Body of pancreas (tissue), 4 donors: ENCODE results near the gene IL17RA. TPM values are rescaled to one million over a fixed set of nuclear protein-coding genes. Genes with fewer than 3 reads are reported as not detected.

Experiments
- ATAC-seq: fragments of 150-250 bp; one replicate; pipeline ENCODE4 v1.9.1; 2016
- DNase-seq, 4 donors: peaks; one replicate each; pipeline ENCODE4 v3.0.0-alpha.2; 2019
- H3K27ac ChIP-seq, 4 donors: fragments of 200-600 bp; sonication (generic); 1 replicate in 3 of 4; 2 replicates in 1 of 4; pipeline versions ENCODE4 v1.5.1 to v1.6.1; 2016 to 2019; ENCODE audit warnings: mild to moderate bottlenecking in 1 of 4, mixed read lengths in 1 of 4, moderate library complexity in 1 of 4
- H3K27me3 ChIP-seq, 2 donors: fragments of 200-600 bp; sonication (generic); one replicate each; pipeline ENCODE4 v1.6.0; 2016; ENCODE audit warnings: mild to moderate bottlenecking in 1 of 2
- H3K36me3 ChIP-seq, 2 donors: fragments of 200-600 bp; sonication (generic); replicated peaks in 1 of 2; 2 replicates each; pipeline ENCODE4 v1.5.1; 2016; ENCODE audit warnings: low read depth in 2 of 2; ENCODE audit not compliant: insufficient read depth in 1 of 2
- H3K4me1 ChIP-seq: fragments of 200-600 bp; sonication (generic); one replicate; pipeline ENCODE4 v1.6.0; 2016
- H3K4me3 ChIP-seq, 2 donors: fragments of 200-600 bp; sonication (generic); 1 replicate in 1 of 2; 2 replicates in 1 of 2; pipeline ENCODE4 v1.5.1; 2016 to 2019
- H3K9me3 ChIP-seq, 3 donors: fragments of 200-600 bp; sonication (generic); 1 replicate in 2 of 3; 2 replicates in 1 of 3; pipeline ENCODE4 v1.5.1; 2016
- CTCF ChIP-seq, 7 experiments: fragments of 450-650 bp in 4 of 7; fragments of 200-600 bp in 3 of 7; sonication (generic) in 3 of 7; IDR thresholded peaks; one replicate each; pipeline ENCODE4 v1.5.1; 2016 to 2019; ENCODE audit warnings: antibody characterized with exemption in 7 of 7
- POLR2A ChIP-seq, 3 donors: fragments of 450-650 bp; IDR thresholded peaks; one replicate each; pipeline ENCODE4 v1.6.1; 2016; ENCODE audit warnings: antibody characterized with exemption in 3 of 3, mild to moderate bottlenecking in 2 of 3
- WGBS, 2 donors: methylation state at CpG; one replicate each; pipeline ENCODE4 v1.1.5; 2017; 5-methylcytosine and 5-hydroxymethylcytosine counted together
- intact Hi-C: fragments of 100-400 bp; cut with DNase I; formaldehyde crosslinking; loops from one replicate; pipeline ENCODE4 v1.15.1; 2023
- total RNA-seq, 2 donors: library from RNA; depleted of rRNA; stranded (reverse); fragments of >200 nt; gene quantifications; one replicate each; pipeline ENCODE4 v1.1.0, GENCODE V29; 2016

IL17RA gene
- total RNA-seq, 2 donors from 2014 or later = 8.3 to 13.8 TPM

GRCh38 chr22:17072877-17073276 lies 11.9 kb upstream of the IL17RA start:
- no peaks in the 10 kb centered on the region for H3K9me3 ChIP-seq
- H3K4me1 ChIP-seq = peaks cover 3% of the 10 kb centered on the region
- 45% methylated on average over 1 of the region's 1 CpG for WGBS, 2 donors
- H3K4me3 ChIP-seq = no peak overlapping the region
- no peaks in the 10 kb centered on the region for H3K36me3 ChIP-seq
- no peak for DNase-seq
- intact Hi-C loops = loop anchor here (5.0 kb wide), 1 partner anchor 434 kb away; no protein-coding TSS in a partner anchor
- H3K27ac ChIP-seq = no peak overlapping the region
- ATAC-seq = no peak
- TF ChIP-seq POLR2A (IDR thresholded peaks at IDR 0.05) = no peak
- TF ChIP-seq CTCF (IDR thresholded peaks at IDR 0.05) = no peak
- no peaks in the 10 kb centered on the region for H3K27me3 ChIP-seq

- TF ChIP-seq POLR2A (IDR thresholded peaks at IDR 0.05) = no peak
- no peak for TF ChIP-seq CTCF (IDR thresholded peaks at IDR 0.05)
- Histone ChIP-seq H3K36me3 (no peaks in the 10 kb centered on the region), H3K27me3 (no peaks in the 10 kb centered on the region), H3K4me3 (no peak overlapping the region), H3K4me1 (peaks cover 3% of the 10 kb centered on the region), H3K27ac (no peak overlapping the region), H3K9me3 (no peaks in the 10 kb centered on the region)
- intact Hi-C loops = loop anchor here (5.0 kb wide), 2 partner anchors 423 to 433 kb away; no protein-coding TSS in a partner anchor
- DNase-seq = no peak
- ATAC-seq = no peak
These were observed 10.2 kb upstream of the IL17RA start for GRCh38 chr22:17074648-17075002.

GRCh38 chr22:17077255-17077654 lies 7.5 kb upstream of the IL17RA start:
- intact Hi-C loops = loop anchor here (5.0 kb wide), 1 partner anchor 420 kb away; no protein-coding TSS in a partner anchor
- TF ChIP-seq POLR2A (IDR thresholded peaks at IDR 0.05) = no peak
- TF ChIP-seq CTCF (IDR thresholded peaks at IDR 0.05) = no peak
- peaks cover 3% of the 10 kb centered on the region for H3K4me1 ChIP-seq
- no peaks in the 10 kb centered on the region for H3K36me3 ChIP-seq
- no peak overlapping the region for H3K4me3 ChIP-seq
- no peaks in the 10 kb centered on the region for H3K9me3 ChIP-seq
- DNase-seq (no peak), ATAC-seq (no peak)
- H3K27ac ChIP-seq = no peak overlapping the region
- H3K27me3 ChIP-seq = no peaks in the 10 kb centered on the region

- no peak for DNase-seq
- 64 to 71% methylated on average over 4 of the region's 4 CpGs for WGBS, 2 donors
- H3K9me3 ChIP-seq = no peaks in the 10 kb centered on the region
- no peak for ATAC-seq
- H3K4me1 ChIP-seq = peaks cover 10% of the 10 kb centered on the region
- no peaks in the 10 kb centered on the region for H3K27me3 ChIP-seq
- H3K36me3 ChIP-seq = no peaks in the 10 kb centered on the region
- no peak overlapping the region for H3K4me3 ChIP-seq
- TF ChIP-seq POLR2A (IDR thresholded peaks at IDR 0.05) (no peak), CTCF (IDR thresholded peaks at IDR 0.05) (no peak)
- intact Hi-C loops = loop anchor here (5.0 kb wide), 1 partner anchor 418 kb away; no protein-coding TSS in a partner anchor
- H3K27ac ChIP-seq = no peak overlapping the region
These were observed 5.2 kb upstream of the IL17RA start for GRCh38 chr22:17079572-17079971.

- DNase-seq = no peak
- TF ChIP-seq POLR2A (IDR thresholded peaks at IDR 0.05) (no peak), CTCF (IDR thresholded peaks at IDR 0.05) (no peak)
- intact Hi-C loops = no loop called here
- Histone ChIP-seq H3K36me3 (no peaks in the 10 kb centered on the region), H3K4me1 (peaks cover 26% of the 10 kb centered on the region), H3K27ac (no peak overlapping the region), H3K9me3 (no peaks in the 10 kb centered on the region), H3K4me3 (no peak overlapping the region), H3K27me3 (no peaks in the 10 kb centered on the region)
- WGBS, 2 donors = 91 to 97% methylated on average over 5 of the region's 5 CpGs
- ATAC-seq = no peak
These were observed 1.5 kb upstream of the IL17RA start for GRCh38 chr22:17083255-17083654.
